Right lobe of liver (tissue), 4 donors: ENCODE results near the gene GPRASP3.

Source experiments
- POLR2A ChIP-seq: fragments of 450-650 bp; IDR thresholded peaks from one replicate; pipeline ENCODE4 v1.6.1; 2017; ENCODE audit warnings: antibody characterized with exemption, mild to moderate bottlenecking
- TF ChIP-seq, protein P1 (sequence below), 4 donors: fragments of 200-600 bp in 3 of 4; fragments of 450-650 bp in 1 of 4; IDR thresholded peaks; one replicate each; pipeline versions ENCODE4 v1.5.1 to v1.8.0; 2016 to 2022; ENCODE audit warnings: antibody characterized with exemption in 4 of 4, mild to moderate bottlenecking in 2 of 4
- donor health status: DM: no; HTN: no; CAD: no.
- donor health status: DM: no; HTN: no; CAD: no.
- donor health status: DM: no; HTN: yes; CAD: no.

DNA sequence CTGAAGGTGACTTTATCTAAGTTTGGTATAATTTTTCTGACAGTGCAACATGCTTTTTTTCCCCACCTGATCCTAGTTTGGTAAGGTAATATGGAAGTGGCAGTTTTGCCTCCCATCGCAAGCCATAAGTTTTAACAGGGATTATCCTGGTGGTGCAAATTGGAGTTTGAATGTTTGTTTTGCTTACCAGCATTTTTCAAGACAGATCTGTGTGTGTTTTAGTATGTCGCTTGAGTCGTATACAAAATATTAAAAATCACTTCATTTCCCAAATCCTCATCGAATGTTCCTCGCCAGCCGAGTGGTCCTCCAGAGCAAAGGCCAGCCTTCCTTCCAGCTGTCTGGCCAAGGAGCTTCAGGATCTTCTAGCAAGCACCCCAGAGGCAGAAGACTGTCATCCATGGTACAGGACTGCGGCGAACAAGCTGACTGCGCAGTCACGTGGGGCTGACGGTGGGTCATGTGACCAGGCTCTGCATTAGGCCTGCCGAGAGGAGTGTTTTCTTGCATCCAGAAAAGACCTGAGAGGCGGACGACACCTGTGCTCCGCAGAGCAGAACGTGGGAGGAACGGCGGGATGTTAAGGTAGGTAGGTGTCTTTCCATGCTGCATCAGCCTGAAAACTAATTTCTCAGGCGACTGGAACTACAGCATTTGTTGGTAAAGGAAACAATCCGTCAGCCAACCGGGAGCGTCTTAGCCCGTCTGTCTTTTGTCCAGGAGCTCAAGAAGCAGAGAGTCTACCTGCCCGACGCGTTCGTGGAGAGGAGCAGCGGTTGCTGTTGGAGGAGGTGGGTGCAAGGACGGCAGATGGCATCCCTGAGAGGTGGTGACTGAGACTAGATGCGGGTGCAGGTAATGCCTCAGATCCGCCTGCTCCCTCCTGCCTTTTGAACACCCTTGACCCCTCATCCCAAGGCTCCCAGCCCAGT is at the start of gene GPRASP3:
- TF ChIP-seq, protein P1, sequence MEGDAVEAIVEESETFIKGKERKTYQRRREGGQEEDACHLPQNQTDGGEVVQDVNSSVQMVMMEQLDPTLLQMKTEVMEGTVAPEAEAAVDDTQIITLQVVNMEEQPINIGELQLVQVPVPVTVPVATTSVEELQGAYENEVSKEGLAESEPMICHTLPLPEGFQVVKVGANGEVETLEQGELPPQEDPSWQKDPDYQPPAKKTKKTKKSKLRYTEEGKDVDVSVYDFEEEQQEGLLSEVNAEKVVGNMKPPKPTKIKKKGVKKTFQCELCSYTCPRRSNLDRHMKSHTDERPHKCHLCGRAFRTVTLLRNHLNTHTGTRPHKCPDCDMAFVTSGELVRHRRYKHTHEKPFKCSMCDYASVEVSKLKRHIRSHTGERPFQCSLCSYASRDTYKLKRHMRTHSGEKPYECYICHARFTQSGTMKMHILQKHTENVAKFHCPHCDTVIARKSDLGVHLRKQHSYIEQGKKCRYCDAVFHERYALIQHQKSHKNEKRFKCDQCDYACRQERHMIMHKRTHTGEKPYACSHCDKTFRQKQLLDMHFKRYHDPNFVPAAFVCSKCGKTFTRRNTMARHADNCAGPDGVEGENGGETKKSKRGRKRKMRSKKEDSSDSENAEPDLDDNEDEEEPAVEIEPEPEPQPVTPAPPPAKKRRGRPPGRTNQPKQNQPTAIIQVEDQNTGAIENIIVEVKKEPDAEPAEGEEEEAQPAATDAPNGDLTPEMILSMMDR (IDR thresholded peaks at IDR 0.05): no peak
- no peak for TF ChIP-seq POLR2A
